GM19452 (cell line): ENCODE data around the gene AFAP1L1.

Source experiments
- ATAC-seq: cut with Tn5 transposase; IDR thresholded peaks from one replicate; pipeline ENCODE4 v1.9.1; 2021; ENCODE audit not compliant: unreplicated experiment

AFAP1L1 gene

DNA sequence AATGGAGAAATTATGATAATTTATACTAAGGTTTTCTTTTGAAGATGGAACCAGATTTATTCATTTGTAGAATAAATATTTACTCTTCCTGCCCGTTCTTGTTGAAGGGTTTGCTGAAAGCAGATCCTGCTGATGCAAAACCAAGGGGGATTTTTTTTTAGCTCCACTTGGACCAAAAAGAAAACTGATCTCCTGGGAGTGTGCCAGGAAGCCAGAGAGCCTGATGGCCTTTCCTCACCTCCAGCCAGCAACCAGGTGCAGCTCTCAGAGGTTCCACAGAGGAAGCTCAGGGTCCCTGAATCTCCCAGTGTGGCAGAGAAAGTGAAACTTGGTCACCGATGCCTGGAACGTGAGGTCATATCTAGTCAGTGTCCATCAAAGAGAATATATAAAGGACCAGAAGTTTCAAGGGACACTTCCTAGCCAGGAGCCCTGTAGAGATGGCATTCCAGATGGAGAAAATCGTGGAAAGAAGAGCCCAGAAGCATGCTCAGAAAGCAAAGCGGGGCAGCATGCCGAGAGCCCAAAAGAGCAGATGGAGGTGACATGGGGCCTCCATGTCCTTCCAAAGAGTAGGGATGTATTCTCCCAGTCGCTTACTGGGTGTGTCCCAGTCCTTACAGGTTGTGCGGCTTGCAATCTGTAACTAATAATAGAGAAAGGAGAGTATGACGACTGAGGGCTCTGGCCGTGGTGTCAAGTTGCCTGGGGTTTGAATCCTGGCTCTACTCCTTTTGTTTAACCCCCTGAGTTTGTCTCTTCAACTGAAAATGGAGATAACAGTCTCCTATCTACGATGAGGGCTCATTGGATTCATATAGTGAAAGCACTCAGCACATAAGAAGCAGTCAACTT is 12.2 kb downstream of the AFAP1L1 start:
- no peak for ATAC-seq

DNA sequence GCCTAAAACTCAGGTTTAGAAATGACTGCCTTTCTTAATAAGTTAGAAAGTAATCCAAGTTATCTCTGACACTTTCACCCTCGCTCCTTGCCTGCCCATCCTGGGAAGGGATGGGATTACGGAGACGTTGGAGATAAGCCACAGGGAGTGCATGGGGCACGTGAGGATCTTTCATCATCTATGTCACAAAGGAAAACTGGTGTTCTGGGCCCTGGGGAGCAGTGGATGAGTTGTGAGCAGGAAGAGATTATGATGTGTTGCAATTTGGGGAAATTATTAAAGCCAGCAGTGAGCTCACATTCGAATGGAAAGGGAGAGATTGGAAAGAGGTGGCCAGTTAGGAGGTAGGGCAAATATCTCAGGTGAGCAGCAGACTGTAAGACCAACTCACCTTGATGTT is 12.8 kb downstream of the AFAP1L1 start:
- no peak for ATAC-seq

DNA sequence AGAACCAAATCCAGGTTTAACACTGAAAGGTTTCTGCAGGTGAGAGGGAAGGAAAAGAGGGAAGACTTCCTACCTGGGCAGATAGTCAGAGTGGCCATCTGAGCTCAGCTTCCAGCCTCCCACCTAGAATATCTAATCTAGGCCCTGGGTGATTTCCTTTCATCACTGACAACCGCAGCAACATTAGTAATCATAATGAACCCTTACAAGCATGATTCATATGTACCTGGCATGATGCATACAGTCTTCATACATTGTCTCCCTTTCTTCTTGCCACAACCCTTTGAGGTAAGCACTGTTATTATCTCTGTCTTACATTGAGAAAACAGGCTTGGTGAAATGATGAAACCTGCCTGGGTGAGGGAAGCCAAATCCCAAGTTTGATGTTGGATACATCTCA is 13.5 kb downstream of the AFAP1L1 start:
- no peak for ATAC-seq

DNA sequence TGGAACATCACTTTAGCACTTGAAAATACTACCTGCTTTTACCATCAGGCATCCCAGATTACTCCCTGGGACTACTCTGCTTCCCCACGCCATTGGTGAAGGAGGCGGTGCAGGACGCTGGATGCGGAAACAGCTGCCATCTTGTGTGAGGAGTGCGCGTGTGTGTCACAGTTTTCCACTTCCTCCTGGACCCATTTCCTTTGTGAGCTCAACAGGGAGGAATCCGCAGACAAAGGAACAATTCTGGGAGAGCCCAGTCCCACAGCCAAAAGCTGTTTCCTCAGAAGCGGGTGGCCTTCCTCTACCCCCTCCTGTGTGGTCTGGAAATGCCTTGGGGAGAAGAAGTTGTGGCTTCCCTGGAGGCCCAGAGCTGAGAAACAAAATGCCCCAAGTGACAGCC is 16.8 kb downstream of the AFAP1L1 start:
- ATAC-seq, result no peak

DNA sequence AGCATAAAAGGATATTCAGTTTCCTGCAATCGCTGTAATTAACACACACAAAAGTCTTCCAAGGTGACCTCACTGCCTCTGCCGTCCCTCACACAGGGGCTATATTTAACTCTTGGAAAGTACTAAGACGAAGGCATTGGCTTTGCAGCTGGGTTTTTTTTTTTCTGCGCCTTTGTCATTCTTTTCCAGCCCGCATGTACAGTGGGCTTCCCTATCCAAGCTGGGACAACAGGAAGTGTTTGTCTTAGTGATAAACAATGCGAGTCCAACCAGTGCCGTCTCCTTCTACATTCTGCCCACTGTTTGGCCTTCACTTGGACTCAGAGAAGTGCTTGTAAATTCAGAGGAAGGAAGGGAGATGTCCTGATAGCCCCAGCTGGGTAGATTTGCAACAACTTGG is 17.6 kb downstream of the AFAP1L1 start:
- no peak for ATAC-seq

DNA sequence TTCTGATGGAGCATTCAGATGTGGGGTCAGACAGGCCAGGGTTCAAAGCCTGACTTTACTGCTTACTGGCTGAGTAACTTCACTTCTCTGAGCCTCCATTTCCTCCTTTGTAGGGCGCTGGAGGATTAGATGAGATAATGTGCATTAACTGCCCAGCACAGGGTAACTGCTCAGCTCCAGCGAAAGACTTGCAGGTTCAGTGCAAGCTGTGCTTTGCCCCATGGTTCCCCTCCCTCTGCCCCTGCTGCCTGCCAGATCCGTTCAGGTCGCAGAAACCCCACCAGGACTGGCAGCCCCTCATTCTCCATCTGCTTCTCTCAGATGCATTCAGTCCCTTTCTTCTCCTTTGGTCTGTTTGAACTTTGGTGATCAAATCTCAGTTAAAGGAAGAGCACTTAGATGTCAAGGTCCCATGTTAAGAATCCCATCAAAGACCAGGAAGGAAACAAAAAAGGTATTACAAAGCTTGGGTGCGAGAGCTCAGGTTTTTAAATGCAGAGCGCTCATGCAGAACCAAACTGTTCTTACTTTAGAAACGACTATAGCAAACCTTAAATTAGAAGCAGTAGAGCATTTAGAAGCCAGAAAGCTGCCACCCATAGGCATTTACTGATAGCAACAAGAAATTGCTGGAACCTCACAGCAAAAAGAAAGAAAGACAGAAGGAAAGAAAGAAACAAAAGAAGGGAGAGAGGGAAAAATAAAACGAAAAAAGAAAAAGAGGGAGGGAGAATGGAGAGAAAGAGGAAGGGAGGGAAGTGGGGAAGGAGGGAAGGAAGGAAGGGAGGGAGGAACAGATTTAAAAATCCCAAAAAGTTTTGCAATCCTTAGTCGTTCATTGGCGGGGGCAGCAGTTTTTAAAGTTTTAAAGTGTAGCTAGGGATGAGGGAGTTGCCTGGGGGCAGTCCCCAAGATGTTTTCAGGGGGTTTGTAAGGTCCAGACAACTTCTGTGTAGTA is 23.5 kb downstream of the AFAP1L1 start:
- ATAC-seq, result no peak

DNA sequence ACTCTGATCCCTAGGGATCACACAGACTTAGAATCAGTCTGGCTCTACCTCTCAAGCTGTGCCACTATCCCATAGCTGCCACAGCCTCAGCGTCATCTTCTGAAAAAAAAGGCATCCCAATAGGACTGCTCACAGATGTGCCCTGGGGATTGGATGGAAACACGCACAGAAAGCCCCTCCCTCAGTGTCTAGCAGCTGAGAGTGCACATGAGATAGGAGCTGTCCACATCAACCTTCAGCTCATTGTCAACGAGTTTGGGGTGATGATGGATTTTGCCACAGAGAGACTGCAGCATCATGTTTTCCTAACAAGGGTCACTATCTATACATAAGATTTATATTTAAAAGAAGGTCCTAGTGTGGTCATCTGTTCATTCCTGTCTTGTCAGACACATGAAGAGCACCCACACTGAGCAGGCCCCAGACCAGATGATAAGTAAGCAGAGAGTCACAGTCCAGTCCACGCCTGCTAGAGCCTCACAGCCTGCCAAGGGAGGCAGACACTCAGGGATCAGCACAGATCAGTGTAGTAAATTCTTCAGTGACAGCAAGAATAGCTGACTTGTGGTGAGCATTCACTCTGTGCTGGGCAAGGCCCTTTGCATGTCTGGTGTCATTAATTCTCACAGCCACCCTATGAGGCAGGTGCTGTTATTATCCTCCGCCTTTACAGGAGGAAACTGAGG is 25.8 kb downstream of the AFAP1L1 start:
- no peak for ATAC-seq

DNA sequence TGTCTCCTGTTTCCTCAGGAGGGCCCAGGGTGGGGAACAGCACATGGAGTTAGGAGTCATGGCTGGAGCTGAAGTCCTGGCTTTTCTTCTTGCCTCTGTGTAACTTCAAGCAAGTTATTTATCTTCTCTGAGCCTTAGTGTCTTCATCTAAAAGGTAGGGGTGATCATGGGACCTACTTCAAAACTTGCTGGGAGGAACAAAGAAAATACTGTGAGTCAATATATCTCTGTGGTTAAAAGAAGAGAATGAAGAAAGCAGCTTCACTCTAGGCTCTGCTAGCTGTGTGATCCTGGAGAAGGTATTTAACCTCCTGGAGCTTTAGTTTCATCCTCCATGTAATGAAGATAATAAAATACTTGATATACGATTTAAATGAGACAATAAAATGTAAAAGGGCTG is 26.5 kb downstream of the AFAP1L1 start:
- ATAC-seq, result no peak

DNA sequence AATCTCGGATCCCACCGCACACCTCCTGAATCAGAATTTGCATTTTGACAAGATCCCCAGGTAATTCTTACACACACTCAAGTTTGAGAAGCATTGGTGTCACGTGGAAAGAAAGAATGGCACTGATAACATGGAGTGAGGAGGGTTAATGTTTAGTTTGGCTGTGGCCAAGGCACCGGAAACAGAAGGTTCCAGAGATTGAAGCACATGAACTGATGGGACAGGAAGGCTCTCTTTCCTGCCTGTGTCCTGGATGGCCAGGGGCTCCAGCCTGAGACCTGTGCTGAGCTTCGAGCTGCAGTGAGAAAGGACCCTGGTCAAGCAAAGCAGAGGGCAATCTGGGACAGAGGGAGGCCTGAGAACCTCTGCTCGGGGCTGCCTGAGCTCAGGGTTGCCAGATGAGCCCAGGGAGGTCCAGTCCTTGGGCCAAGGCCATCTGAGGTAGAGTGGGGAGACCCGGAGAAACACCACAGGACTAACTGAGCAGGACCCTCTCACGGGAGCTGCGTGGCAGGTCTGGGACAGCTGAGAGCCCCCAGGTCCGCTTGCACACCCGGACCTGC is 27.3 kb downstream of the AFAP1L1 start:
- peak; percentile 68 for ATAC-seq

DNA sequence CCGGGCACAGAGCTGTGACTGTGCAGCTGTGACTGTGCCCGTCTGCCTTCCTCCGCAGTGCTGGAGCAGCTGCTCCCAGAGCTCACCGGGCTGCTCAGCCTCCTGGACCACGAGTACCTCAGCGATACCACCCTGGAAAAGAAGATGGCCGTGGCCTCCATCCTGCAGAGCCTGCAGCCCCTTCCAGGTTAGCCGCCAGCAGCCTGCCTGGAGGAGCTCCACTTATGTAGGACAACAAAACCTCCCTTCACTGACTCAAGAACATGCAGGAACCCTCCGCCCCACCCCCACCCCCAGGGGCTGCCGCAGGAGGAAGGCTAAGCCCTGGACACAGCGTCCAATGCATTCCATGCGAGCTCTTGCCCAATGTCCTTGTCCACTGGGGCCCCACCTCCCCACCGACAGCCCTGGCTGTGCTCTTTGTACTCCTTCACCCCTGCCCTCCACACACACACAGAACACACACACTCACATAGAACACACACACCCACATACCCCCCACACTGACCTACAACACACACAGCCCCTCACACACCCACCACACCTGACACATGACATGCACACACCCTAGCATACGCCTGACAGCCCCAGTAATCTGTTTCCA is 27.9 kb downstream of the AFAP1L1 start:
- no peak for ATAC-seq

DNA sequence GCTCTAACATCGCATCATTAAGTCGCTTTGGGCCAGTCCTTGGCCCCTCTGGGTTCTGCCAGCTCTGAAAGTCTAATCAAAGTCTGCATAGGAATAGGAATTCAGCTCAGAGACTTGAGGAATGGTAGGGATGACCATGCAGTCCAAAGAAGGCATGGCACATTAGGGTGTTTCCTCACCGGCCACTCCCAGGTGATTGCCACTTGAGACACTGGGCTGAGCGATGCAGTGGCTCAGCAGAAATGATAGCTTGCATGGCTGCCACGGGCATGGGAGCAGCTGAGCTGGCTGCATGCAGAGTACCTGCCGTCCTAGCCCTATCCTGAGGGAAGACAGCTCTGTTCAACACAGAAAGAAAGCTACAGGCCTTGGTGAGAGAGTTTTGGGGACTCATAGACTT is 28.8 kb downstream of the AFAP1L1 start:
- ATAC-seq, result no peak

DNA sequence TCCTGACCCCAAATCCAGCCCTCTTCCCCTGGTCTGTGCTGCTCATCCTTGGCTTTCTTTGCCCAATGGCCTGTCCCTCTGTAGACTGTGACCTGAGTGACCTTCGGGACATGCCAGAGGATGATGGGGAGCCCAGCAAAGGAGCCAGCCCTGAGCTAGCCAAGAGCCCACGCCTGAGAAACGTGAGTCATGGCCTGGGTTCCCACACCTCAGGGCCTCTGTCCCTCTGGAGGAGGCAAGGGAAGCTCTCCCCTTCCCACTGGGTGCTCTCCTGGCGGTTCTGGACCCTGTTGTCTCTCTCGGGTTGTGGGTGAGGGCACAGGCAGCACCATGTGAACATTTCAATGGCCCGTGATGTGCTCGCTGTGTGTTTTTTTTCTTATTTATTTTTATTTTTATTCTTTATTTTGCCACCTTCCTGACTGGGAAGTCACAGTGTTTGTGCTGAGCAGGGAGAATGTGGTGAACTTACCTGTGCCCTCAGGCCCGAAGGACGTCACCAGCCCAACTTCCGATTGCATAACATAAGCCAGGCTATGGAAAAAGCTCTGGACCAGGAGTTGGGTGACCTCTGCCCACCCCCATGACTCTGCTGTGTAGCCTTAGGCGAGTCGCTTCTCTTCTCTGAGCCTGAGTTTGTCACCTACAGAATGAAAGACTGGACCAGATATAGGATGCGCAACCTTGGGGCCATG is 29.5 kb downstream of the AFAP1L1 start:
- no peak for ATAC-seq

DNA sequence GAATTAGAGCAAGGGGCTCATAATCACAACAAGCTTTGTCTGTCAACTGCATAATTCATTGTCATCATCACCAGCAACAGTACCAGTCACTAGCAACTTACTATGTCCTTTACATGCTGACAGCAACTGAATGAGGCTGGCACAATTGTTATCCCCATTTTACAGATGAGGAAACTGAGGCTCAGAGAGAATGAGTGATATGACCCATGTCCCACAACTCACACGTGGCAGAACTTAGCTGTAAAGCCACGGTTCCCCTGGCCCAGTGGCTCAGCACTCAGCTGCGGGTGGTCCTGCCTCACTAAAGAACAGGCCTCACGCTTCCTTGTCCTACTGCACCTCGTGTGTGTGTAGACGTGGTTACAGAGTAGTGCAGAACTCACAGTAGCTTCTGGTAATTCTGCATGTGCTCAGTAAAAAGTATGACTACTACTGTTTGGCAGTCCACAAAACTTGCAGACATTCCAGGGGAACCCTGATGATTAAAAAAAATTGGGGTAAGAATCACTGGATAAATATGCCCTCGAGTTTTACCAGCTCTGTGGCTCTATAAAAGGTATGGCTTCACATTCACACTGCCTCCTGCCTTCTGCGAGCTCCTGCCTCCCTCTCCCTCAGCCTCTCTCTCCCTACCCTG is 30.2 kb downstream of the AFAP1L1 start:
- no peak for ATAC-seq

DNA sequence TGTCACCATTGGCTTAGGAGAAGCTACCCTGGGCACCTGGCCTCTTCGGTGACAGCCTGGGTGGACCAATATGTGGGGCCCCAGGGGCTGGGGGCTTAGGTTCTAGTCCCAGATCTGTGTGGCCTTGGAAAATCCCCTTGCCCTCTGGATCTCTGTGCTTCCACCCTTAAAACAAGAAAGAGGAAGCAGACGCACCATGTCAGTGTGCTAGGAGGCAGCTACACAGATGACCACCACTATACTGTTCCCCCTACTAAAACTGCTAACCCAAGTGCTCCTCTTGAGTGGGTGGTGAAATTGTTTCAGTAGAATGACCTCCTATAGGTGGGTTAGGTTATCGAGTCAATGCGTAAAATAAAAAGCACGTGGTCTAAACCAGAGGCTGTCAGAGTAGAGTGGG is 31.0 kb downstream of the AFAP1L1 start:
- no peak for ATAC-seq

DNA sequence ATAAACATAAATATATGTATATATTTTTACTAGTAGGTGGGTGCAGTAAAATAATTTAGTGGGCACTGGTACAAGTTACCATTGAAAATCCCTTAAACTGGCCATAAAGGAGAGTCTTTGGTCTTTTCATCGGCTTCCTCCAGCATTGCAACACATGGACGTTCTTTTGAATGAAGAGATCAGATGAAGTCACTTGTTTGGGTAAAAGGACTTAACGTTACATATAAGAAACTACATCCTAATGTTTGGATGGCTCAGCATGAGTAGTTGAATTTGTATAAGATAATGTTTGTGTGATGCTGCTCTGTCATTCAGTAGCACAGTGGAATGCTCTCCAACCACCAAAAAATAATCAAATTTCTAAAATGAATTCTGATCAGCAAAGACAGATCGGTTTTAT is 31.6 kb downstream of the AFAP1L1 start:
- no peak for ATAC-seq

DNA sequence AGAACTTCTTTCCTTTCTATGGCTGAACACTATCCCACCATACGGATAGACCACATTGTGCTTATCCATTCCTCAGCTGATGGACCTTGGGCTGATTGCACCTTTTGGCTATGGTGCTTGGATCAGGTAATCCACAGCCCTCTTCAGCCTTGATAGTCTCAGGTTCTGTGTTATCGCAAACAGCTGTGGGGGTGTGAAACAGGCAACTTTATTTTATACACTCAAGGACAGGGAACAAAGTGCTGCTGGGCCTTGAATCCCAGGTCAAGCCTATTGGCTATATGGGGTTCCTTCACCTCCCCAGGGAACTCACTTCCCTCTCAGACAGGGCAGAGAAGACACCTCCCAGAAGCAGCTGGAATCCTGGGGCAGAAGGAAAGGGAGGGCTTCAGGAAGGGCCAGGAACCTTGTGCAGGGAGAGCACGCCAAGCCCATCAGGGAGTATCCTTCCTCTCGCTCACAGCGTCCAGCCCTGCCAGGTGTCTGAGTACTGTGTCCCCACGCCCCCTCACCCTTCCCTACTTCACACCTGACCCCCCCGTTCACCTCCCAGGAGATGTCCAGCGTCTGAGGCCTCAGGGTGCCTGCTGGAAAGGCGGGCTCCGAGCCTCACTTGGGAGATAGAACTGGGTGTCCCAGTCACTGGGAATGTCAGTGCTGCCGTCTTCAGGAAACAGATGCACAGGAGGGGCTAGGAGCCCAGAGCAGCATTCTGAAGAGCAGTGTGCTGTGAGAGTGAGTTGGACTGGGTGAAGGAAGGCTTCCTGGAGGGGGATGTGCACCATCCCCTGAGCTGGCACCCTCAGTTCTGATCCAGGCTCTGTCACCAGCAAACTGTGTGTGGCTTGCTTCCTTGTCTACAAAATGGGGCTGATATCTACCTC is 32.8 kb downstream of the AFAP1L1 start:
- no peak for ATAC-seq

DNA sequence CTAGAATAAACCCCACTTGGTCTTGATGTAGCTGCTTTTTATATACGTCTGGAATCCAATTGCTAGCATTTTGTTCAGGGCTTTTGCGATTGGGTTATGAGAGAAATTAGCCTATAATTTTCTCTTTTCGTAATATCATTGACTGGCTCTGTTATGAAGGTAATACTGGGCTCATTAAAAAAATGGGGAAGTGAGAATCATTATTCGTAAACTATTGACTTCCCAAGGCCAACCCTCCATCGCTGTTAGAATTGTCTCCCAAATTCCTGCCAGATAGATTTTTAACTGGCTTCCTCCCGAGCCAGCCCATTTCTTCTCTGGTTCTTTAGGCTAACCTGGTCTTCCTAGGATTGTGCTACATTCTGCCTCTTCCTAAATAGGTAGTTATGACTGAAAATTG is 37.7 kb downstream of the AFAP1L1 start:
- no peak for ATAC-seq

DNA sequence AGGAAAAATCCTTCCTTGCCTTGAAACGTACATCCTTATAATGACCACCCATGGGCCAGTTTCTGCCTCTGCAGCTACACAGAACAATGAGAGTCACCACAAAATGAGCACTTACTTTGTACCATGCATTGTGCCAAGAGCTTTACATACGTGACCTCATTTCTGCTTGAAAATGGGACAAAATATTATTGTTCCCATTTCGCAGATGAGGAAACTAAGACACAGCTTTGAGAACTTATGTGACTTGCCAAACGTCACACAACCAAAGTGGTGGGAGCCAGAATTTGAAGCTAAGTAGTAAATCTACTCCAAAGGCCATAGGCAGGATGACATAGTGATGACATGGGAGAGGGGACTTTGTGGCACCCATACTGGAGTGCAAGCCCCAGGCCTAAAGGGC is 38.8 kb downstream of the AFAP1L1 start:
- ATAC-seq, result no peak
